Adrenal gland (tissue), 5 donors: ENCODE results near the gene SPATA33.

Experiments
- POLR2A ChIP-seq, 2 donors: fragments of 450-650 bp; IDR thresholded peaks; one replicate each; pipeline ENCODE4 v1.6.1; 2017; ENCODE audit warnings: antibody characterized with exemption in 2 of 2, mild to moderate bottlenecking in 2 of 2, moderate library complexity in 1 of 2
- TF ChIP-seq, protein P1 (sequence below), 6 experiments: fragments of 450-650 bp in 4 of 6; fragments of 200-600 bp in 2 of 6; sonication (generic) in 1 of 6; IDR thresholded peaks; 1 replicate in 5 of 6; 2 replicates in 1 of 6; pipeline versions ENCODE4 v1.5.1 to v1.8.0; 2016 to 2021; ENCODE audit warnings: antibody characterized with exemption in 6 of 6, mild to moderate bottlenecking in 2 of 6, moderate library complexity in 1 of 6
- donor health status: DM: no; HTN: no; CAD: no.

DNA sequence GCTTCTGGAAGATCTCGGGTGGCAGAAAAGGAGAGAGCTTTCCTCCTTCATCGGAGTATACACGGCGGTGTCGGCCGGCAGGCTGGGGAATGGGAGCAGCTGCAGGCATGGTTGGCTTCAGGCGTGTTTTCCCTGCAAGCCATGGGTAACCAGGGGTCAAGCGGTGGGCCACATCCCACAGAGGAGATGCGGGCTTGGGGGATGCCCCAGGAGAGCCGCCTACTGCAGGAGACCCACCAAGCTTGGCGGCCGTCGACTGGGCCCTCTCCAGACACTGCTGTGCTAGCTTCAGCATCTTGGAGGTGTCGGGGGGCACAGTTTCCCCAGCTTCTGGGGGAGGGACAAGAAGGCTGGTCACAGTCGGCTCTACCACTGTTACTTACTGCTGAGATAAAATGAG, 58.9 kb downstream of the SPATA33 start:
- TF ChIP-seq, protein P1, sequence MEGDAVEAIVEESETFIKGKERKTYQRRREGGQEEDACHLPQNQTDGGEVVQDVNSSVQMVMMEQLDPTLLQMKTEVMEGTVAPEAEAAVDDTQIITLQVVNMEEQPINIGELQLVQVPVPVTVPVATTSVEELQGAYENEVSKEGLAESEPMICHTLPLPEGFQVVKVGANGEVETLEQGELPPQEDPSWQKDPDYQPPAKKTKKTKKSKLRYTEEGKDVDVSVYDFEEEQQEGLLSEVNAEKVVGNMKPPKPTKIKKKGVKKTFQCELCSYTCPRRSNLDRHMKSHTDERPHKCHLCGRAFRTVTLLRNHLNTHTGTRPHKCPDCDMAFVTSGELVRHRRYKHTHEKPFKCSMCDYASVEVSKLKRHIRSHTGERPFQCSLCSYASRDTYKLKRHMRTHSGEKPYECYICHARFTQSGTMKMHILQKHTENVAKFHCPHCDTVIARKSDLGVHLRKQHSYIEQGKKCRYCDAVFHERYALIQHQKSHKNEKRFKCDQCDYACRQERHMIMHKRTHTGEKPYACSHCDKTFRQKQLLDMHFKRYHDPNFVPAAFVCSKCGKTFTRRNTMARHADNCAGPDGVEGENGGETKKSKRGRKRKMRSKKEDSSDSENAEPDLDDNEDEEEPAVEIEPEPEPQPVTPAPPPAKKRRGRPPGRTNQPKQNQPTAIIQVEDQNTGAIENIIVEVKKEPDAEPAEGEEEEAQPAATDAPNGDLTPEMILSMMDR (IDR thresholded peaks at IDR 0.05): no peak
- TF ChIP-seq POLR2A (IDR thresholded peaks at IDR 0.05): no peak
